ENCODE data around the gene EFNA2. TPM values are rescaled to one million over a fixed set of nuclear protein-coding genes. Genes with fewer than 3 reads are reported as not detected.

The EFNA2 gene
- total RNA-seq, 1 experiment from 2014 or later, result 11.4 TPM

GRCh38 chr19:1266916-1267476, 18.7 kb upstream of the EFNA2 start (continued):
- TF ChIP-seq ESRRA (CRISPR knock-in tag; IDR thresholded peaks at IDR 0.05; ENCODE audit: borderline replicate concordance), result 0 out of 2 replicates have a peak, but pooled peaks have one; percentile 49
- TF ChIP-seq RELA (CRISPR knock-in tag; IDR thresholded peaks at IDR 0.05; ENCODE audit: borderline replicate concordance), result peak; percentile 73

- peaks cover 7% of the 10 kb centered on the region for H3K27me3 Mint-ChIP-seq (ENCODE audit: low read depth)
- H3K9me3 Mint-ChIP-seq, result no peaks in the 10 kb centered on the region
- no peak overlapping the region for H3K27ac Mint-ChIP-seq
- peaks cover 28% of the 10 kb centered on the region for H3K36me3 Mint-ChIP-seq
- ChIA-PET POLR2A (interaction anchor here (1.1 to 2.8 kb wide), 4 partner anchors 8 to 29 kb away, joined by 3 to 31 read pairs (median 5); no protein-coding TSS in a partner anchor), CTCF (interaction anchor here (1.5 to 15.6 kb wide), 4 partner anchors 12 to 25 kb away, joined by 3 to 648 read pairs (median 13); partner anchors contain the start of genes ATP5F1D and MIDN)
- peaks cover 56% of the 10 kb centered on the region for H3K4me1 Mint-ChIP-seq
- DNase-seq (ENCODE audit: low spot score) (no peak), ATAC-seq (no peak)
- H3K4me3 Mint-ChIP-seq, result peak overlapping the region; percentile 76
- peak; percentile 76 for TF ChIP-seq PRDM15 (CRISPR knock-in tag; IDR thresholded peaks at IDR 0.05)
- no peak for TF ChIP-seq GTF2I (CRISPR knock-in tag; conservative IDR thresholded peaks at IDR 0.05)
- no peak for TF ChIP-seq PREB (CRISPR knock-in tag; IDR thresholded peaks at IDR 0.05; ENCODE audit: borderline replicate concordance)
- TF ChIP-seq TEAD1 (CRISPR knock-in tag; IDR thresholded peaks at IDR 0.05), result no peak
- no peak for TF ChIP-seq E2F4 (CRISPR knock-in tag; IDR thresholded peaks at IDR 0.05; ENCODE audit: borderline replicate concordance, low read depth)
- TF ChIP-seq KAT7 (CRISPR knock-in tag; IDR thresholded peaks at IDR 0.05; ENCODE audit: borderline replicate concordance), result no peak
- no peak for TF ChIP-seq ATF6 (CRISPR knock-in tag; IDR thresholded peaks at IDR 0.05)
- TF ChIP-seq ZNF317 (CRISPR knock-in tag; IDR thresholded peaks at IDR 0.05; ENCODE audit: borderline replicate concordance, low read depth), result no peak
- no peak for TF ChIP-seq ZMAT4 (CRISPR knock-in tag; IDR thresholded peaks at IDR 0.05)
- TF ChIP-seq HMGXB4 (CRISPR knock-in tag; IDR thresholded peaks at IDR 0.05), result 0 out of 2 replicates have a peak, but pooled peaks have one; percentile 35
These were observed 18.0 kb upstream of the EFNA2 start for GRCh38 chr19:1267477-1268225.

Measured in WTC11 (cell line).